Astrocyte of the cerebellum (primary cell): Measurements from ENCODE around the gene ZNF512B.
"Not testable (repeated sequence)": the region's sequence is repeated elsewhere in the genome, so short reads cannot be mapped to it uniquely, and the experiment has no call there.

Experiments used
- DNase-seq: peaks from one replicate; pipeline ENCODE4 v3.0.0-alpha.2; 2011; ENCODE audit warnings: low read depth
- H3K4me3 ChIP-seq: 2 replicates; pipeline ENCODE4 v1.5.1; 2011; ENCODE audit warnings: mild to moderate bottlenecking, low read depth, low read length, moderate library complexity
- in situ Hi-C: cut with HindIII; loops from 2 replicates; pipeline ENCODE4 v1.10.0; 2017; ENCODE audit warnings: low sequenced_read_pairs
- TF ChIP-seq, protein P1 (sequence below): IDR thresholded peaks from 2 replicates; pipeline ENCODE4 v1.5.1; 2012; ENCODE audit warnings: low read length, low read depth, moderate library complexity, mild to moderate bottlenecking; ENCODE audit errors: missing control alignments

Gene ZNF512B

DNA sequence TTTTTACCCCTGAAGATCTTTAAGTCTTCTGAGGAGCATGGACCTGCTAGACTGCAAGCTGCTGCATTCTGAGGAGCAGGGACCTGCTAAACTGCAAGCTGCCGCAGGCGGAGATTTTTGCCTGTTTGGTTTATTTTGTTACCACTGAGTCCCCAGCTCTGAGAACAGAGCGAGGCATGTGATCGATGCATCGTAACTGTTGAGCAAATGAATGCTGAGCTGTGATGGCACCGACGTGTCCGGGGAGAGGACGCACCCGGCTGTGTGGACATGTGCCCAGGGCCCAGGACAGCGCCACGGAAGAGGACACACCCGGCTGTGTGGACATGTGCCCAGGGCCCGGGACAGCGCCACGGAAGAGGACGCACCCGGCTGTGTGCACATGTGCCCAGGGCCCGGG is 50.6 kb downstream of the ZNF512B start:
- in situ Hi-C loops, result no loop called here
- no peak overlapping the region for H3K4me3 ChIP-seq
- DNase-seq, result no peak
- TF ChIP-seq, protein P1, sequence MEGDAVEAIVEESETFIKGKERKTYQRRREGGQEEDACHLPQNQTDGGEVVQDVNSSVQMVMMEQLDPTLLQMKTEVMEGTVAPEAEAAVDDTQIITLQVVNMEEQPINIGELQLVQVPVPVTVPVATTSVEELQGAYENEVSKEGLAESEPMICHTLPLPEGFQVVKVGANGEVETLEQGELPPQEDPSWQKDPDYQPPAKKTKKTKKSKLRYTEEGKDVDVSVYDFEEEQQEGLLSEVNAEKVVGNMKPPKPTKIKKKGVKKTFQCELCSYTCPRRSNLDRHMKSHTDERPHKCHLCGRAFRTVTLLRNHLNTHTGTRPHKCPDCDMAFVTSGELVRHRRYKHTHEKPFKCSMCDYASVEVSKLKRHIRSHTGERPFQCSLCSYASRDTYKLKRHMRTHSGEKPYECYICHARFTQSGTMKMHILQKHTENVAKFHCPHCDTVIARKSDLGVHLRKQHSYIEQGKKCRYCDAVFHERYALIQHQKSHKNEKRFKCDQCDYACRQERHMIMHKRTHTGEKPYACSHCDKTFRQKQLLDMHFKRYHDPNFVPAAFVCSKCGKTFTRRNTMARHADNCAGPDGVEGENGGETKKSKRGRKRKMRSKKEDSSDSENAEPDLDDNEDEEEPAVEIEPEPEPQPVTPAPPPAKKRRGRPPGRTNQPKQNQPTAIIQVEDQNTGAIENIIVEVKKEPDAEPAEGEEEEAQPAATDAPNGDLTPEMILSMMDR, result no peak

DNA sequence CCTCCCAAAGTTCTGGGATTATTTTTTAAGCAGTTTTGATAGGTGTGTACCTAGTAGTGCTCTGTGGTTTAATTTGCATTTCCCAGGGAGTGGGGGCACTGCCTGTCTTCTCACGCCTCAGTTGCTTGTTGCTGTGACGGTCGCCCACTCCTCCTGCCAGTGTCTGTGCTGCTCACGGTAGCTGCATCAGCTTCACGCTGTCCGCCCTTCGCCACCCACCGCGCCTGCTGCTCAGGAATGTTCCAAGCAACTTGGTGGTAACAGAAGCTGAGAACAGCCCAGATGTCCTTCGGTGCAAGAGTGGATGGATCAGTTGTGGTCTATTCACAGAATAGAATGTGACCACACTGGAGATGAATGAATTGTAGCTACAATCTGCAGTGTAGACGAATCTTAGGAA is 51.9 kb downstream of the ZNF512B start:
- in situ Hi-C loops, result no loop called here
- H3K4me3 ChIP-seq, result no peak overlapping the region
- TF ChIP-seq, protein P1, result no peak
- DNase-seq, result no peak

DNA sequence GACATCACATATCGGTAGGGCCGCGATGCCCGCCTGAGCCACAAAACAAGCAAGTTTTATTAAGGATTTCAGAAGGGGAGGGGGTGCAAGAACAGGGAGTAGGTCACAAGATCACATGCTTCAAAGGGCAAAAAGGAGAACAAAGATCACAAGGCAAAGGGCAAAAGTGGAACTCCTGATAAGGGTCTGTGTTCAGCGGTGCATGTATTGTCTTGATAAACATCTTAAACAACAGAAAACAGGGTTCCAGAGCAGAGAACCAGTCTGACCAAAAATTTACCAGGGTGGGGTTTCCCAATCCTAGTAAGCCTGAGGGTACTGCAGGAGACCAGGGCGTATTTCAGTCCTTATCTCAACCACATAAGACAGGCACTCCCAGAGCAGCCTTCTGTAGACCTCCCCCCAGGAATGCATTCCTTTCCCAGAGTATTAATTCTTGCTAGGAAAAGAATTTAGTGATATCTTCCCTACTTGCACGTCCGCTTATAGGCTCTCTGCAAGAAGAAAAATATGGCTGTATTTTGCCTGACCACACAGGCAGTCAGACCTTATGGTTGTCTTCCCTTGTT is 53.3 kb downstream of the ZNF512B start:
- DNase-seq, H3K4me3 ChIP-seq, in situ Hi-C loops: not testable (repeated sequence)

DNA sequence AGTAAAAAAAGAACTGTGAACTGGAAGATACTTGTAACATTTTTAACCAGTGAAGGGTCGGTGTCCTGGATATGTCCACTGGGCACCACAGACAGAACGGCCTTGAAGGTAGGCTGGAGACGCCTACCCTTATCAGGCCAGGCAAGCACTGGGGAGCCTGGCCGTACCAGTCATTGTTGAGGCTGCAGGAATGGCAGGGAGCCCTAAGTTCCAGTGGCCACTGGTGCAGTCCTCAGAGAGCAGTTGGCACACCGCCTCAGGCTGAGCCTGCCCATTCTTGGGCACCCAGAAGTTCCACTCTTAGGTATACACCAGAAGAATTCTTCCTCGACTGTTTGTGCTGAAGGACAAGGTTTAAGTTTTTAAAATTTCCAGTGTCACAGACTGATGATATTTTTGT is 54.3 kb downstream of the ZNF512B start:
- in situ Hi-C loops, result no loop called here
- DNase-seq, result no peak
- TF ChIP-seq, protein P1, result no peak
- H3K4me3 ChIP-seq, result no peak overlapping the region

DNA sequence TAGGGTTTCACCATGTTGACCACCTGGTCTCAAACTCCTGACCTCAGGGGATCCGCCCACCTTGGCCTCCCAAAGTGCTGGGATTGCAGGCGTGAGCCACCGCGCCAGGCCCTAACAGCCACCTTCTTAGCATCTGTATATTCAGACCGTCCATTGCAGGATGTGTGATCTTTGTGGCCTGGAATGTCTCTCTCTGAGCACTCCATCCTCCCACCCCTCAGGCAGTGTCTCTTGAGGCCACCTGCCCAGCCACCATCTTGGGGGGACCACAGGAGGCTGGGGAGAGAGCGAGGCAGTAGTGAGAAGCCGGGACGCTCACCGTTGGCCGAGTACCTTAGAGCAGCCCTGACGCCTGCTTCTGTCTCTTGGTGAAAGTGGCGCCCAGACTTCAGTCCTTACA is 56.0 kb downstream of the ZNF512B start:
- DNase-seq, result no peak
- in situ Hi-C loops, result no loop called here
- TF ChIP-seq, protein P1, result no peak
- no peak overlapping the region for H3K4me3 ChIP-seq

DNA sequence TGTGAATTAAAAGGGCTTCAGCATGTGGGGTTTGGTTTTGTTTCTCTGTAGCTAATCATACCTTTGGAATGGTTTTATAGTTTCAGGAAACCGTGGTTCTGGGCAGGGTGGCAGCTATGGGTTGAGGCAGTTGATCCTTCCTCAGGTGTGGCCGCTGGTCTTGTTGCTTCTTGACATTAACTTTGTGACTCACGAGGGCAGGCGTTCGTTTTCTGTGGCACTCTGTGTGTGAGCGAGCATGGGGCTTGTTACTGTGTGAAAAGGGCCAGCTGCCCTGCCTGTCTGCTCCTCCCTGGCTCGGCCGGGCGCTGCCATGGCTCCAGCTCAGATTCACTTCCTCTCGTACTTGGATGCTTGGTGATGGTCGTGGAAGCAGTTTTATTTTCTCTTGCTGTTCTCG is 58.6 kb downstream of the ZNF512B start:
- H3K4me3 ChIP-seq, result no peak overlapping the region
- TF ChIP-seq, protein P1, result no peak
- in situ Hi-C loops, result no loop called here
- DNase-seq, result no peak

DNA sequence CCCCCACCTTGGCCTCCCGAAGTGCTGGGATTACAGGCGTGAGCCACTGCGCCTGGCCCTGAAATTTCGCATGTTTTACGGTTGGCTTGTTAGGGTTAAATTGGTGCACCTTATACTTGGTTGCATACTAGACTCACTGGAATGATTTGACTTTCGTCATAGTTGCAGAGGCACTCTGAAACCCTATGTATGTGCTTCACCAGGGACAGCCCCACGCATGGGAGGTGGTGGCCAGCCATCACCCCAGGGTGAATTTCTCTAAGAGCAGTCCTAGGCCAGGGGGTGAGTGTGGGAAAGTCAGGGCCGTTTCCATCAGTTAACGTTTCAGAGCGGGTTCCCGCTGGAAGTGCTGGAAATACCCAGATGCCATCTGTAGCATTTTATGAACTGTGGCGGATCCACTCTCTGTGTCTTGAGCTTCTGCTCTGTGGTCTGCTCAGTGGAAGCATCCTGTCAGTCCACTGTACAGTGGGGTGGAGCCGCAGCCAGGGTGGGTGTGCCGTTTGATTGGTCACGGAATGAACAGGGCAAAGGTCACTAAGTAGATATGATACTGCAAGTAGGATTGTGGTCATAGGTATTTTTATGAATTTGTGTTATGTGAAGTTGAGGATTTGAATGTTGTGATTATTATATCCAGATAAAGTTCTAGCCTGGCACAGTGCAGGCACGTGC is 61.6 kb downstream of the ZNF512B start:
- TF ChIP-seq, protein P1, result no peak
- DNase-seq, result no peak
- no peak overlapping the region for H3K4me3 ChIP-seq
- in situ Hi-C loops, result no loop called here
